ENCODE data around the gene SCARF2. TPM values are rescaled to one million over a fixed set of nuclear protein-coding genes. Genes with fewer than 3 reads are reported as not detected.
"Not testable (repeated sequence)": the region's sequence is repeated elsewhere in the genome, so short reads cannot be mapped to it uniquely, and the experiment has no call there.

SCARF2 gene
- total RNA-seq, 1 experiment from 2014 or later: 10.8 TPM

DNA sequence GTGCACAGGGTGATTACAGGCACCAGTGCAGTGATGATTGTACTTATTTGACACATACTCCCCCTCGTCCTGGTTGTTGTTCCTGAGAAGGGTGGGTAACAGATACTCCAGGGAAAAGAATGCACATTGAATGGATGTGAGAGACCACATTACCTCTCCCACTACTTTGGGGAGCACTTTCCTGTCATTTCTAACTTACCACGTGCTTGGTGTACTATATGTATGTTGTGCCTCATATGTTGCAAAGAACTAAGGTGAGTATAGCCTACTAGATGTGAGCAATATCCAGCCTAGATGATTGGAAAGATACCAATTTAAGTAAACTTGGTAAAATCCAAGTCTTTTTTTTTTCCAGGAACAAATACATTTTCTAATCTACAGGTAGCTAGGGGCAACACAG, 14.3 kb upstream of the SCARF2 start:
- no CpG with 5 or more reads among the region's 2 CpGs for WGBS (ENCODE audit: extremely low coverage, insufficient read length, low lambda C conversion rate)

DNA sequence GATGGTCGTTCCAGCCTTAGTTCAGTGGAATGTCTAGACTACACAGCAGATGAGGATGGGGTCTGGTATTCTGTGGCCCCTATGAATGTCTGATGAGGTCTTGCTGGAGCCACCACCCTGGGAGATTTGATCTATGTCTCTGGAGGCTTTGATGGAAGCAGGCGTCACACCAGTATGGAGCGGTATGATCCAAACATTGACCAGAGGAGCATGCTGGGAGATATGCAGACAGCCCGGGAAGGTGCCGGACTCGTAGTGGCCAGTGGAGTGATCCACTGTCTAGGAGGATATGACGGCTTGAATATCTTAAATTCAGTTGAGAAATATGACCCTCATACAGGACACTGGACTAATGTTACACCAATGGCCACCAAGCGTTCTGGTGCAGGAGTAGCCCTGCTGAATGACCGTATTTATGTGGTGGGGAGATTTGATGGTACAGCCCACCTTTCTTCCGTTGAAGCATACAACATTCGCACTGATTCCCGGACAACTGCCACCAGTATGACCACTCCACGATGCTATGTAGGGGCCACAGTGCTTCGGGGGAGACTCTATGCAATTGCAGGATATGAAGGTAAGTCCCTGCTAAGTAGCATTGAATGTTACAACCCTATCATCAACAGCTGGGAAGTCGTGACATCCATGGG, 13.6 kb upstream of the SCARF2 start:
- not testable (repeated sequence) for H2BK20ac ChIP-seq (ENCODE audit: low read depth, low read length, poor library complexity, severe bottlenecking); H2AFZ ChIP-seq (ENCODE audit: low read length); H2BK15ac ChIP-seq (ENCODE audit: low read depth, low read length); H3K9me3 ChIP-seq (ENCODE audit: control insufficient read depth, low read depth, low read length); H3K27ac ChIP-seq (ENCODE audit: insufficient read length, low read depth, low read length); H3K4me2 ChIP-seq (ENCODE audit: insufficient read depth, insufficient read length, low read length); H3K79me1 ChIP-seq (ENCODE audit: insufficient read depth, low read depth, low read length, poor library complexity, severe bottlenecking); H4K8ac ChIP-seq (replicated peaks; ENCODE audit: insufficient read length, low read depth, low read length); H3K4me1 Mint-ChIP-seq; H3T11ph ChIP-seq (ENCODE audit: low read length); H2BK120ac ChIP-seq (ENCODE audit: low read depth, low read length, poor library complexity, severe bottlenecking); H3K14ac ChIP-seq (ENCODE audit: insufficient read depth, low read length); H3K9me3 Mint-ChIP-seq; H4K5ac ChIP-seq (ENCODE audit: insufficient read length, low read depth, low read length); H3K4me3 Mint-ChIP-seq; H3K18ac ChIP-seq (ENCODE audit: insufficient read length, low read depth, low read length); H3K79me2 ChIP-seq (ENCODE audit: insufficient read depth, low read length); H3K56ac ChIP-seq (ENCODE audit: insufficient read length, low read depth, low read length); H3K27me3 Mint-ChIP-seq (ENCODE audit: low read depth); H2BK5ac ChIP-seq (ENCODE audit: insufficient read length, low read length); H3K27me3 ChIP-seq (ENCODE audit: insufficient read depth, low read length); H4K91ac ChIP-seq (ENCODE audit: insufficient read length, low read depth, low read length); H3K27ac Mint-ChIP-seq; DNase-seq; H3K23ac ChIP-seq (ENCODE audit: insufficient read length, low read depth, low read length); H4K20me1 ChIP-seq (ENCODE audit: control insufficient read depth, insufficient read depth, insufficient read length); H3K9ac ChIP-seq (ENCODE audit: extremely low read depth, insufficient read length, low read length); H2BK12ac ChIP-seq (ENCODE audit: insufficient read length, low read depth, low read length); H3K4ac ChIP-seq (ENCODE audit: low read depth, low read length); H2AK5ac ChIP-seq (ENCODE audit: insufficient read length, low read length); H3K23me2 ChIP-seq (ENCODE audit: insufficient read length, low read depth, low read length, poor library complexity, severe bottlenecking); H3K4me1 ChIP-seq (ENCODE audit: insufficient read depth, low read length)
- no CpG with 5 or more reads among the region's 15 CpGs for WGBS (ENCODE audit: extremely low coverage, insufficient read length, low lambda C conversion rate)
- peaks cover 2 to 10% (median 4%) of the 10 kb centered on the region in 3 experiments; a peak in 5 of 7 replicates for H3K36me3 Mint-ChIP-seq (ENCODE audit: insufficient read depth in 1 of 3, low read depth in 3 of 3)

More for the DNA sequence above, 14.3 kb upstream of the SCARF2 start:
- Histone ChIP-seq H3K9ac (ENCODE audit: extremely low read depth, insufficient read length, low read length) (no peak overlapping the region), H3K56ac (ENCODE audit: insufficient read length, low read depth, low read length) (no peak overlapping the region), H2BK120ac (ENCODE audit: low read depth, low read length, poor library complexity, severe bottlenecking) (no peak overlapping the region), H4K8ac (replicated peaks; ENCODE audit: insufficient read length, low read depth, low read length) (no peak overlapping the region), H2AFZ (ENCODE audit: low read length) (no peak overlapping the region), H2BK12ac (ENCODE audit: insufficient read length, low read depth, low read length) (no peak overlapping the region), H3K4me1 (ENCODE audit: insufficient read depth, low read length) (0 out of 2 replicates have a peak, but pooled peaks cover 2% of the 10 kb centered on the region), H2BK15ac (ENCODE audit: low read depth, low read length) (no peak overlapping the region), H4K91ac (ENCODE audit: insufficient read length, low read depth, low read length) (no peak overlapping the region), H3K79me1 (ENCODE audit: insufficient read depth, low read depth, low read length, poor library complexity, severe bottlenecking) (no peaks in the 10 kb centered on the region), H4K20me1 (ENCODE audit: control insufficient read depth, insufficient read depth, insufficient read length) (no peaks in the 10 kb centered on the region), H2AK5ac (ENCODE audit: insufficient read length, low read length) (no peak overlapping the region), H3K27me3 (ENCODE audit: insufficient read depth, low read length) (no peaks in the 10 kb centered on the region), H3T11ph (ENCODE audit: low read length) (no peak overlapping the region), H3K27ac (ENCODE audit: insufficient read length, low read depth, low read length) (no peak overlapping the region), H3K79me2 (ENCODE audit: insufficient read depth, low read length) (no peaks in the 10 kb centered on the region), H3K14ac (ENCODE audit: insufficient read depth, low read length) (no peak overlapping the region), H2BK20ac (ENCODE audit: low read depth, low read length, poor library complexity, severe bottlenecking) (no peak overlapping the region), H4K5ac (ENCODE audit: insufficient read length, low read depth, low read length) (no peak overlapping the region), H3K9me3 (ENCODE audit: control insufficient read depth, low read depth, low read length) (no peaks in the 10 kb centered on the region), H2BK5ac (ENCODE audit: insufficient read length, low read length) (no peak overlapping the region), H3K4ac (ENCODE audit: low read depth, low read length) (no peak overlapping the region), H3K4me2 (ENCODE audit: insufficient read depth, insufficient read length, low read length) (no peak overlapping the region), H3K23ac (ENCODE audit: insufficient read length, low read depth, low read length) (no peak overlapping the region), H3K23me2 (ENCODE audit: insufficient read length, low read depth, low read length, poor library complexity, severe bottlenecking) (no peaks in the 10 kb centered on the region), H3K18ac (ENCODE audit: insufficient read length, low read depth, low read length) (no peak overlapping the region)
- peaks cover 8 to 9% of the 10 kb centered on the region in 2 experiments for H3K4me1 Mint-ChIP-seq
- H3K27me3 Mint-ChIP-seq (ENCODE audit: low read depth): peaks cover 2% of the 10 kb centered on the region
- peaks cover 2 to 10% (median 4%) of the 10 kb centered on the region in 3 experiments; a peak in 5 of 7 replicates for H3K36me3 Mint-ChIP-seq (ENCODE audit: insufficient read depth in 1 of 3, low read depth in 3 of 3)
- no peak for DNase-seq
- no peak overlapping the region for H3K4me3 Mint-ChIP-seq
- TF ChIP-seq, protein P1, sequence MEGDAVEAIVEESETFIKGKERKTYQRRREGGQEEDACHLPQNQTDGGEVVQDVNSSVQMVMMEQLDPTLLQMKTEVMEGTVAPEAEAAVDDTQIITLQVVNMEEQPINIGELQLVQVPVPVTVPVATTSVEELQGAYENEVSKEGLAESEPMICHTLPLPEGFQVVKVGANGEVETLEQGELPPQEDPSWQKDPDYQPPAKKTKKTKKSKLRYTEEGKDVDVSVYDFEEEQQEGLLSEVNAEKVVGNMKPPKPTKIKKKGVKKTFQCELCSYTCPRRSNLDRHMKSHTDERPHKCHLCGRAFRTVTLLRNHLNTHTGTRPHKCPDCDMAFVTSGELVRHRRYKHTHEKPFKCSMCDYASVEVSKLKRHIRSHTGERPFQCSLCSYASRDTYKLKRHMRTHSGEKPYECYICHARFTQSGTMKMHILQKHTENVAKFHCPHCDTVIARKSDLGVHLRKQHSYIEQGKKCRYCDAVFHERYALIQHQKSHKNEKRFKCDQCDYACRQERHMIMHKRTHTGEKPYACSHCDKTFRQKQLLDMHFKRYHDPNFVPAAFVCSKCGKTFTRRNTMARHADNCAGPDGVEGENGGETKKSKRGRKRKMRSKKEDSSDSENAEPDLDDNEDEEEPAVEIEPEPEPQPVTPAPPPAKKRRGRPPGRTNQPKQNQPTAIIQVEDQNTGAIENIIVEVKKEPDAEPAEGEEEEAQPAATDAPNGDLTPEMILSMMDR (conservative IDR thresholded peaks at IDR 0.05): no peak
- H3K27ac Mint-ChIP-seq: no peak overlapping the region
- peaks cover 0 to 2% of the 10 kb centered on the region in 2 experiments; a peak in 1 of 5 replicates for H3K9me3 Mint-ChIP-seq
